ENCODE results near the gene GDPD3. TPM values are rescaled to one million over a fixed set of nuclear protein-coding genes. Genes with fewer than 3 reads are reported as not detected.

Gene GDPD3
- total and polyA plus RNA-seq, 2 donors, result 1.3 to 24.2 TPM

- peak overlapping the region; percentile 88 to 93 for H3K27ac ChIP-seq (ENCODE audit: low read depth in 1 of 2, low read length in 1 of 2)
- H3K36me3 ChIP-seq (ENCODE audit: control insufficient read depth in 2 of 2, insufficient read depth in 2 of 2, low read length in 1 of 2), result peaks cover 33 to 61% of the 10 kb centered on the region in 2 donors
- no peaks in the 10 kb centered on the region for H3K27me3 ChIP-seq (ENCODE audit: control insufficient read depth in 2 of 2, insufficient read depth in 1 of 2, low read length in 1 of 2)
- H3K9me3 ChIP-seq (ENCODE audit: control insufficient read depth in 2 of 2, insufficient read depth in 1 of 2, low read length in 1 of 2), result no peaks in the 10 kb centered on the region
- peak overlapping the region; percentile 83 to 97 for H3K4me3 ChIP-seq (ENCODE audit: low read length in 2 of 2)
- DNase-seq (ENCODE audit: low read depth in 6 of 9, low spot score in 9 of 9), result peak in 1 of 9 donors; percentile 34
- H3K4me1 ChIP-seq (ENCODE audit: control insufficient read depth in 2 of 2, insufficient read depth in 2 of 2, low read length in 2 of 2), result peaks cover 8 to 27% of the 10 kb centered on the region in 2 donors
- 3% methylated on average over 33 of the region's 33 CpGs for WGBS
Measured at GRCh38 chr16:30076276-30076791, 37.0 kb downstream of the GDPD3 start.

- Histone ChIP-seq H3K9me3 (ENCODE audit: control insufficient read depth in 2 of 2, insufficient read depth in 1 of 2, low read length in 1 of 2) (no peaks in the 10 kb centered on the region), H3K4me1 (ENCODE audit: control insufficient read depth in 2 of 2, insufficient read depth in 2 of 2, low read length in 2 of 2) (peaks cover 8 to 27% of the 10 kb centered on the region in 2 donors), H3K27me3 (ENCODE audit: control insufficient read depth in 2 of 2, insufficient read depth in 1 of 2, low read length in 1 of 2) (no peaks in the 10 kb centered on the region), H3K4me3 (ENCODE audit: low read length in 2 of 2) (peak within 1 kb of the TSS; percentile 83 to 97), H3K36me3 (ENCODE audit: control insufficient read depth in 2 of 2, insufficient read depth in 2 of 2, low read length in 1 of 2) (peaks cover 33 to 61% of the 10 kb centered on the region in 2 donors), H3K27ac (ENCODE audit: low read depth in 1 of 2, low read length in 1 of 2) (peak within 1 kb of the TSS; percentile 88 to 93)
- peak in 8 of 9 donors; percentile 74 to 94 (median 82) for DNase-seq (ENCODE audit: low read depth in 6 of 9, low spot score in 9 of 9)
- WGBS, result 2% methylated on average over 67 of the region's 67 CpGs
Measured at GRCh38 chr16:30075503-30076275, 37.6 kb downstream of the GDPD3 start, which contains the start of gene PPP4C. TSS of gene PPP4C (plus strand) at chr16:30075994. CDS start at chr16:30076378, 384 bp downstream.

GRCh38 chr16:30070490-30070889, 42.8 kb downstream of the GDPD3 start:
- H3K4me3 ChIP-seq (ENCODE audit: low read length in 2 of 2), result no peak overlapping the region
- peaks cover 15 to 32% of the 10 kb centered on the region in 2 donors for H3K4me1 ChIP-seq (ENCODE audit: control insufficient read depth in 2 of 2, insufficient read depth in 2 of 2, low read length in 2 of 2)
- H3K9me3 ChIP-seq (ENCODE audit: control insufficient read depth in 2 of 2, insufficient read depth in 1 of 2, low read length in 1 of 2), result no peaks in the 10 kb centered on the region
- no peaks in the 10 kb centered on the region for H3K27me3 ChIP-seq (ENCODE audit: control insufficient read depth in 2 of 2, insufficient read depth in 1 of 2, low read length in 1 of 2)
- no peak overlapping the region for H3K27ac ChIP-seq (ENCODE audit: low read depth in 1 of 2, low read length in 1 of 2)
- no peak for DNase-seq (ENCODE audit: low read depth in 6 of 9, low spot score in 9 of 9)
- H3K36me3 ChIP-seq (ENCODE audit: control insufficient read depth in 2 of 2, insufficient read depth in 2 of 2, low read length in 1 of 2), result peaks cover 48 to 65% of the 10 kb centered on the region in 2 donors

- H3K4me1 ChIP-seq (ENCODE audit: control insufficient read depth in 2 of 2, insufficient read depth in 2 of 2, low read length in 2 of 2), result peaks cover 11 to 27% of the 10 kb centered on the region in 2 donors
- H3K27me3 ChIP-seq (ENCODE audit: control insufficient read depth in 2 of 2, insufficient read depth in 1 of 2, low read length in 1 of 2), result no peaks in the 10 kb centered on the region
- peaks cover 48 to 65% of the 10 kb centered on the region in 2 donors for H3K36me3 ChIP-seq (ENCODE audit: control insufficient read depth in 2 of 2, insufficient read depth in 2 of 2, low read length in 1 of 2)
- H3K9me3 ChIP-seq (ENCODE audit: control insufficient read depth in 2 of 2, insufficient read depth in 1 of 2, low read length in 1 of 2), result no peaks in the 10 kb centered on the region
- no peak overlapping the region for H3K4me3 ChIP-seq (ENCODE audit: low read length in 2 of 2)
- WGBS, result 96% methylated on average over 31 of the region's 31 CpGs
- H3K27ac ChIP-seq (ENCODE audit: low read depth in 1 of 2, low read length in 1 of 2), result no peak overlapping the region
- no peak for DNase-seq (ENCODE audit: low read depth in 6 of 9, low spot score in 9 of 9)
Measured at GRCh38 chr16:30069611-30070462, 43.5 kb downstream of the GDPD3 start.

GRCh38 chr16:30068750-30069610, 44.4 kb downstream of the GDPD3 start:
- H3K4me3 ChIP-seq (ENCODE audit: low read length in 2 of 2), result no peak overlapping the region
- peaks cover 48 to 65% of the 10 kb centered on the region in 2 donors for H3K36me3 ChIP-seq (ENCODE audit: control insufficient read depth in 2 of 2, insufficient read depth in 2 of 2, low read length in 1 of 2)
- H3K27me3 ChIP-seq (ENCODE audit: control insufficient read depth in 2 of 2, insufficient read depth in 1 of 2, low read length in 1 of 2), result no peaks in the 10 kb centered on the region

GRCh38 chr16:30068333-30068732, 45.0 kb downstream of the GDPD3 start:
- H3K27ac ChIP-seq (ENCODE audit: low read depth in 1 of 2, low read length in 1 of 2), result no peak overlapping the region
- no peaks in the 10 kb centered on the region for H3K27me3 ChIP-seq (ENCODE audit: control insufficient read depth in 2 of 2, insufficient read depth in 1 of 2, low read length in 1 of 2)
- WGBS, result 97% methylated on average over 9 of the region's 9 CpGs
- peaks cover 48 to 65% of the 10 kb centered on the region in 2 donors for H3K36me3 ChIP-seq (ENCODE audit: control insufficient read depth in 2 of 2, insufficient read depth in 2 of 2, low read length in 1 of 2)
- H3K9me3 ChIP-seq (ENCODE audit: control insufficient read depth in 2 of 2, insufficient read depth in 1 of 2, low read length in 1 of 2), result no peaks in the 10 kb centered on the region
- no peak overlapping the region for H3K4me3 ChIP-seq (ENCODE audit: low read length in 2 of 2)
- peaks cover 17 to 34% of the 10 kb centered on the region in 2 donors for H3K4me1 ChIP-seq (ENCODE audit: control insufficient read depth in 2 of 2, insufficient read depth in 2 of 2, low read length in 2 of 2)
- DNase-seq (ENCODE audit: low read depth in 6 of 9, low spot score in 9 of 9), result no peak

More at GRCh38 chr16:30068750-30069610, 44.4 kb downstream of the GDPD3 start:
- peak in 4 of 9 donors; percentile 52 to 70 (median 59) for DNase-seq (ENCODE audit: low read depth in 6 of 9, low spot score in 9 of 9)
- H3K27ac ChIP-seq (ENCODE audit: low read depth in 1 of 2, low read length in 1 of 2), result no peak overlapping the region
- WGBS, result 94% methylated on average over 17 of the region's 17 CpGs
- H3K9me3 ChIP-seq (ENCODE audit: control insufficient read depth in 2 of 2, insufficient read depth in 1 of 2, low read length in 1 of 2), result no peaks in the 10 kb centered on the region
- H3K4me1 ChIP-seq (ENCODE audit: control insufficient read depth in 2 of 2, insufficient read depth in 2 of 2, low read length in 2 of 2), result peaks cover 11 to 27% of the 10 kb centered on the region in 2 donors

- H3K4me3 ChIP-seq (ENCODE audit: low read length in 2 of 2), result no peak overlapping the region
- peaks cover 48 to 58% of the 10 kb centered on the region in 2 donors for H3K36me3 ChIP-seq (ENCODE audit: control insufficient read depth in 2 of 2, insufficient read depth in 2 of 2, low read length in 1 of 2)
- peaks cover 19 to 35% of the 10 kb centered on the region in 2 donors for H3K4me1 ChIP-seq (ENCODE audit: control insufficient read depth in 2 of 2, insufficient read depth in 2 of 2, low read length in 2 of 2)
- no peak for DNase-seq (ENCODE audit: low read depth in 6 of 9, low spot score in 9 of 9)
- H3K9me3 ChIP-seq (ENCODE audit: control insufficient read depth in 2 of 2, insufficient read depth in 1 of 2, low read length in 1 of 2), result no peaks in the 10 kb centered on the region
- no peak overlapping the region for H3K27ac ChIP-seq (ENCODE audit: low read depth in 1 of 2, low read length in 1 of 2)
- no peaks in the 10 kb centered on the region for H3K27me3 ChIP-seq (ENCODE audit: control insufficient read depth in 2 of 2, insufficient read depth in 1 of 2, low read length in 1 of 2)
- WGBS, result 96% methylated on average over 6 of the region's 6 CpGs
Measured at GRCh38 chr16:30067584-30067916, 45.8 kb downstream of the GDPD3 start.

- H3K27me3 ChIP-seq (ENCODE audit: control insufficient read depth in 2 of 2, insufficient read depth in 1 of 2, low read length in 1 of 2), result no peaks in the 10 kb centered on the region
- H3K4me3 ChIP-seq (ENCODE audit: low read length in 2 of 2), result peak overlapping the region; percentile 76 to 89
- H3K36me3 ChIP-seq (ENCODE audit: control insufficient read depth in 2 of 2, insufficient read depth in 2 of 2, low read length in 1 of 2), result peaks cover 48 to 52% of the 10 kb centered on the region in 2 donors
- WGBS, result 82% methylated on average over 21 of the region's 21 CpGs
- DNase-seq (ENCODE audit: low read depth in 6 of 9, low spot score in 9 of 9), result no peak
- H3K4me1 ChIP-seq (ENCODE audit: control insufficient read depth in 2 of 2, insufficient read depth in 2 of 2, low read length in 2 of 2), result peaks cover 19 to 35% of the 10 kb centered on the region in 2 donors
- H3K27ac ChIP-seq (ENCODE audit: low read depth in 1 of 2, low read length in 1 of 2), result peak overlapping the region in 1 of 2 donors; percentile 99
- H3K9me3 ChIP-seq (ENCODE audit: control insufficient read depth in 2 of 2, insufficient read depth in 1 of 2, low read length in 1 of 2), result no peaks in the 10 kb centered on the region
Measured at GRCh38 chr16:30066761-30067583, 46.4 kb downstream of the GDPD3 start.

Measured in thymus (tissue), 11 donors.